Measurements from ENCODE around the gene ARID5B. TPM values are rescaled to one million over a fixed set of nuclear protein-coding genes. Genes with fewer than 3 reads are reported as not detected.
"Not testable (repeated sequence)": the region's sequence is repeated elsewhere in the genome, so short reads cannot be mapped to it uniquely, and the experiment has no call there.

The ARID5B gene
- total RNA-seq, 4 donors from 2014 or later, result 17.7 to 54.6 (median 34.8) TPM

GRCh38 chr10:61971003-61971325, 69.5 kb downstream of the ARID5B start:
- H3K4me1 ChIP-seq, result peaks cover 7 to 66% (median 36%) of the 10 kb centered on the region in 4 donors

GRCh38 chr10:61973169-61973568, 71.7 kb downstream of the ARID5B start:
- in situ Hi-C loops (cut with MboI; ENCODE audit: low pct_ligation_motif_present in 1 of 4, low pct_unique_long_range_greater_than_20kb in 1 of 4, low sequenced_read_pairs in 3 of 4) (no loop called here), intact Hi-C loops (cut with DNase I; ENCODE audit: low total_unique reads) (loop anchor here (10.0 kb wide), 1 partner anchor 62 kb away; no protein-coding TSS in a partner anchor)
- no peak for DNase-seq
- H3K36me3 ChIP-seq, result no peaks in the 10 kb centered on the region
- WGBS, 2 donors (ENCODE audit: low coverage in 1 of 2), result 67 to 83% methylated on average over 2 of the region's 2 CpGs
- TF ChIP-seq POLR2A (IDR thresholded peaks at IDR 0.05), result no peak
- peak overlapping the region; percentile 53 to 68 (median 58) for H3K27ac ChIP-seq
- no peaks in the 10 kb centered on the region for H3K9me3 ChIP-seq
- H3K27me3 ChIP-seq, result no peaks in the 10 kb centered on the region
- no peak overlapping the region for H3K4me3 ChIP-seq
- peaks cover 4 to 59% (median 34%) of the 10 kb centered on the region in 4 donors for H3K4me1 ChIP-seq

More at GRCh38 chr10:61971003-61971325, 69.5 kb downstream of the ARID5B start:
- no peak for TF ChIP-seq EP300 (IDR thresholded peaks at IDR 0.05; ENCODE audit: low read depth)
- no peak for TF ChIP-seq POLR2AphosphoS5 (IDR thresholded peaks at IDR 0.05)
- no peak for TF ChIP-seq POLR2A (IDR thresholded peaks at IDR 0.05)
- no peak for TF ChIP-seq CTCF (IDR thresholded peaks at IDR 0.05)
- intact Hi-C loops (cut with DNase I; ENCODE audit: low total_unique reads), result loop anchor here (10.0 kb wide), 1 partner anchor 64 kb away; no protein-coding TSS in a partner anchor
- no peaks in the 10 kb centered on the region for H3K36me3 ChIP-seq
- no peak for DNase-seq
- H3K9me3 ChIP-seq, result no peaks in the 10 kb centered on the region
- no peak overlapping the region for H3K4me3 ChIP-seq
- in situ Hi-C loops (cut with MboI; ENCODE audit: low pct_ligation_motif_present in 1 of 4, low pct_unique_long_range_greater_than_20kb in 1 of 4, low sequenced_read_pairs in 3 of 4), result no loop called here
- H3K27me3 ChIP-seq, result no peaks in the 10 kb centered on the region
- H3K27ac ChIP-seq, result peak overlapping the region; percentile 30 to 65 (median 54)

- H3K9me3 ChIP-seq, result no peaks in the 10 kb centered on the region
- peaks cover 4 to 54% (median 34%) of the 10 kb centered on the region in 4 donors for H3K4me1 ChIP-seq
- no peaks in the 10 kb centered on the region for H3K27me3 ChIP-seq
- in situ Hi-C loops (cut with MboI; ENCODE audit: low pct_ligation_motif_present in 1 of 4, low pct_unique_long_range_greater_than_20kb in 1 of 4, low sequenced_read_pairs in 3 of 4) (no loop called here), intact Hi-C loops (cut with DNase I; ENCODE audit: low total_unique reads) (loop anchor here (10.0 kb wide), 1 partner anchor 61 kb away; no protein-coding TSS in a partner anchor)
- no peak for DNase-seq
- TF ChIP-seq CTCF (IDR thresholded peaks at IDR 0.05), result no peak
- no peak for TF ChIP-seq POLR2AphosphoS5 (IDR thresholded peaks at IDR 0.05)
- no peak for TF ChIP-seq POLR2A (IDR thresholded peaks at IDR 0.05)
- no peak for TF ChIP-seq EP300 (IDR thresholded peaks at IDR 0.05; ENCODE audit: low read depth)
- 68 to 74% methylated on average over 5 of the region's 5 CpGs for WGBS, 2 donors (ENCODE audit: low coverage in 1 of 2)
- H3K4me3 ChIP-seq, result no peak overlapping the region
- peak overlapping the region; percentile 53 to 68 (median 58) for H3K27ac ChIP-seq
- H3K36me3 ChIP-seq, result no peaks in the 10 kb centered on the region
These were observed 72.4 kb downstream of the ARID5B start for GRCh38 chr10:61973906-61974305.

- intact Hi-C loops (cut with DNase I; ENCODE audit: low total_unique reads) (loop anchor here (1.0 to 10.0 kb wide), 2 partner anchors 33 to 60 kb away; no protein-coding TSS in a partner anchor), in situ Hi-C loops (cut with MboI; ENCODE audit: low pct_ligation_motif_present in 1 of 4, low pct_unique_long_range_greater_than_20kb in 1 of 4, low sequenced_read_pairs in 3 of 4) (no loop called here)
- H3K4me1 ChIP-seq, result peaks cover 4 to 57% (median 36%) of the 10 kb centered on the region in 4 donors
- H3K4me3 ChIP-seq, result no peak overlapping the region
- no peaks in the 10 kb centered on the region for H3K9me3 ChIP-seq
- H3K27me3 ChIP-seq, result no peaks in the 10 kb centered on the region
- 30 to 35% methylated on average over 8 of the region's 8 CpGs for WGBS, 2 donors (ENCODE audit: low coverage in 1 of 2)
- peak overlapping the region; percentile 53 to 68 (median 58) for H3K27ac ChIP-seq
- TF ChIP-seq EP300 (IDR thresholded peaks at IDR 0.05; ENCODE audit: low read depth) (no peak), POLR2A (IDR thresholded peaks at IDR 0.05) (no peak), POLR2AphosphoS5 (IDR thresholded peaks at IDR 0.05) (no peak)
- H3K36me3 ChIP-seq, result no peaks in the 10 kb centered on the region
- DNase-seq, result peak; percentile 51
These were observed 73.3 kb downstream of the ARID5B start for GRCh38 chr10:61974601-61975390.

- Histone ChIP-seq H3K4me1 (peaks cover 4 to 57% (median 36%) of the 10 kb centered on the region in 4 donors), H3K4me3 (no peak overlapping the region), H3K9me3 (no peaks in the 10 kb centered on the region), H3K27me3 (no peaks in the 10 kb centered on the region), H3K27ac (peak overlapping the region; percentile 53 to 68 (median 58)), H3K36me3 (no peaks in the 10 kb centered on the region)
- DNase-seq, result no peak
- TF ChIP-seq POLR2AphosphoS5 (IDR thresholded peaks at IDR 0.05), result no peak
- TF ChIP-seq EP300 (IDR thresholded peaks at IDR 0.05; ENCODE audit: low read depth), result no peak
- TF ChIP-seq POLR2A (IDR thresholded peaks at IDR 0.05), result no peak
- no peak for TF ChIP-seq CTCF (IDR thresholded peaks at IDR 0.05)
- in situ Hi-C loops (cut with MboI; ENCODE audit: low pct_ligation_motif_present in 1 of 4, low pct_unique_long_range_greater_than_20kb in 1 of 4, low sequenced_read_pairs in 3 of 4), result no loop called here
- 61 to 67% methylated on average over 2 of the region's 2 CpGs for WGBS, 2 donors (ENCODE audit: low coverage in 1 of 2)
- intact Hi-C loops (cut with DNase I; ENCODE audit: low total_unique reads), result loop anchor here (1.0 to 10.0 kb wide), 2 partner anchors 34 to 59 kb away; no protein-coding TSS in a partner anchor
These were observed 74.0 kb downstream of the ARID5B start for GRCh38 chr10:61975391-61975932.

GRCh38 chr10:61976951-61977721, 75.6 kb downstream of the ARID5B start:
- H3K36me3 ChIP-seq; DNase-seq; in situ Hi-C loops (cut with MboI; ENCODE audit: low pct_ligation_motif_present in 1 of 4, low pct_unique_long_range_greater_than_20kb in 1 of 4, low sequenced_read_pairs in 3 of 4); H3K9me3 ChIP-seq; H3K27ac ChIP-seq; H3K27me3 ChIP-seq; H3K4me3 ChIP-seq: not testable (repeated sequence)
- peaks cover 7 to 57% (median 41%) of the 10 kb centered on the region in 4 donors for H3K4me1 ChIP-seq
- intact Hi-C loops (cut with DNase I; ENCODE audit: low total_unique reads), result loop anchor here (10.0 kb wide), 1 partner anchor 58 kb away; no protein-coding TSS in a partner anchor
- WGBS, 2 donors (ENCODE audit: low coverage in 1 of 2), result 83% methylated on average over 2 to 3 of the region's 3 CpGs

All from transverse colon (tissue), 4 donors.